Large intestine (tissue), 3 donors: Measurements from ENCODE around the gene USP50. TPM values are rescaled to one million over a fixed set of nuclear protein-coding genes. Genes with fewer than 3 reads are reported as not detected.

Source experiments
- DNase-seq, 2 donors: peaks; one replicate each; pipeline versions ENCODE4 v3.0.0 to v3.0.0-alpha.2; 2013
- H3K27ac ChIP-seq: one replicate; pipeline ENCODE4 v1.5.1; 2013; ENCODE audit warnings: low read length
- H3K27me3 ChIP-seq: 2 replicates; pipeline ENCODE4 v1.6.1; 2013; ENCODE audit warnings: low read length; ENCODE audit not compliant: control insufficient read depth, insufficient read depth
- H3K36me3 ChIP-seq: 2 replicates; pipeline ENCODE4 v1.6.1; 2013; ENCODE audit warnings: low read length; ENCODE audit not compliant: control insufficient read depth, insufficient read depth
- H3K4me1 ChIP-seq: one replicate; pipeline ENCODE4 v1.6.1; 2013; ENCODE audit warnings: low read length; ENCODE audit not compliant: control insufficient read depth, insufficient read depth
- H3K4me3 ChIP-seq: one replicate; pipeline ENCODE4 v1.5.1; 2013; ENCODE audit warnings: low read length
- H3K9me3 ChIP-seq: one replicate; pipeline ENCODE4 v1.6.1; 2013; ENCODE audit warnings: mild to moderate bottlenecking, low read depth, low read length, moderate library complexity; ENCODE audit not compliant: control insufficient read depth
- WGBS: methylation state at CpG from one replicate; pipeline ENCODE4 v1.1.5; 2013; ENCODE audit warnings: low lambda C conversion rate; ENCODE audit not compliant: insufficient coverage; 5-methylcytosine and 5-hydroxymethylcytosine counted together
- polyA plus RNA-seq: library from polyadenylated mRNA; unstranded; fragments of 120-200 nt; gene quantifications from one replicate; pipeline ENCODE4 v1.2.1, GENCODE V29; 2013

The USP50 gene
- polyA plus RNA-seq, 1 donor: 0.13 TPM

- no peak for DNase-seq
- WGBS: no CpG with 5 or more reads among the region's 12 CpGs
- Histone ChIP-seq H3K27ac (no peak overlapping the region), H3K4me3 (no peak overlapping the region), H3K4me1 (no peaks in the 10 kb centered on the region), H3K36me3 (peaks cover 60% of the 10 kb centered on the region), H3K9me3 (no peaks in the 10 kb centered on the region), H3K27me3 (no peaks in the 10 kb centered on the region)
These were observed 70.3 kb downstream of the USP50 start for GRCh38 chr15:50476143-50476542.

- no peaks in the 10 kb centered on the region for H3K27me3 ChIP-seq
- WGBS: 100% methylated on average over 1 of the region's 2 CpGs
- H3K4me1 ChIP-seq: no peaks in the 10 kb centered on the region
- no peaks in the 10 kb centered on the region for H3K9me3 ChIP-seq
- no peak for DNase-seq
- H3K36me3 ChIP-seq: peaks cover 49% of the 10 kb centered on the region
- no peak overlapping the region for H3K27ac ChIP-seq
- H3K4me3 ChIP-seq: no peak overlapping the region
These were observed 75.4 kb downstream of the USP50 start for GRCh38 chr15:50471072-50471471.

GRCh38 chr15:50463423-50464358, 82.8 kb downstream of the USP50 start:
- Histone ChIP-seq H3K27me3 (no peaks in the 10 kb centered on the region), H3K27ac (no peak overlapping the region), H3K4me1 (no peaks in the 10 kb centered on the region), H3K4me3 (no peak overlapping the region), H3K36me3 (peaks cover 48% of the 10 kb centered on the region), H3K9me3 (no peaks in the 10 kb centered on the region)
- 86% methylated on average over 1 of the region's 2 CpGs for WGBS
- DNase-seq: no peak

GRCh38 chr15:50458348-50459112, 87.9 kb downstream of the USP50 start:
- Histone ChIP-seq H3K4me1 (no peaks in the 10 kb centered on the region), H3K9me3 (no peaks in the 10 kb centered on the region), H3K4me3 (no peak overlapping the region), H3K36me3 (peaks cover 57% of the 10 kb centered on the region), H3K27ac (no peak overlapping the region), H3K27me3 (no peaks in the 10 kb centered on the region)
- DNase-seq: no peak
- 95% methylated on average over 4 of the region's 7 CpGs for WGBS

- Histone ChIP-seq H3K36me3 (peaks cover 48% of the 10 kb centered on the region), H3K4me3 (no peak overlapping the region), H3K27ac (no peak overlapping the region), H3K27me3 (no peaks in the 10 kb centered on the region), H3K9me3 (no peaks in the 10 kb centered on the region), H3K4me1 (no peaks in the 10 kb centered on the region)
- no peak for DNase-seq
These were observed 93.5 kb downstream of the USP50 start for GRCh38 chr15:50452927-50453326.

Other genes with a start within 250 kb of the USP50 start
- gene GABPB1, start 191.5 kb downstream of the USP50 start, polyA plus RNA-seq: 16.9 TPM
- gene USP8, start 122.3 kb downstream of the USP50 start, polyA plus RNA-seq: 59.9 TPM
- gene TRPM7, start 140.1 kb upstream of the USP50 start, polyA plus RNA-seq: 34.4 TPM
- gene SPPL2A, start 219.0 kb upstream of the USP50 start, polyA plus RNA-seq: 59.2 TPM